ENCODE data around the gene FTO. TPM values are rescaled to one million over a fixed set of nuclear protein-coding genes. Genes with fewer than 3 reads are reported as not detected.

FTO gene
- total RNA-seq, 1 donor from 2014 or later = 85.1 TPM

- Mint-ChIP-seq H3K9me3 (no peaks in the 10 kb centered on the region), H3K36me3 (peaks cover 3% of the 10 kb centered on the region), H3K27me3 (no peaks in the 10 kb centered on the region), H3K4me1 (ENCODE audit: unreplicated experiment) (peaks cover 5% of the 10 kb centered on the region), H3K4me3 (no peak overlapping the region), H3K27ac (no peak overlapping the region)
- DNase-seq (ENCODE audit: extremely low spot score, unreplicated experiment) = no peak
- no peak for TF ChIP-seq CTCF (conservative IDR thresholded peaks at IDR 0.05)
Observed at GRCh38 chr16:54080524-54081008, 376.6 kb downstream of the FTO start.

GRCh38 chr16:54086791-54087190 lies 382.8 kb downstream of the FTO start:
- Mint-ChIP-seq H3K27me3 (no peaks in the 10 kb centered on the region), H3K27ac (no peak overlapping the region)

GRCh38 chr16:54090602-54091001 lies 386.6 kb downstream of the FTO start:
- H3K27me3 Mint-ChIP-seq = no peaks in the 10 kb centered on the region
- no peak for DNase-seq (ENCODE audit: extremely low spot score, unreplicated experiment)
- H3K4me3 Mint-ChIP-seq = no peak overlapping the region
- H3K4me1 Mint-ChIP-seq (ENCODE audit: unreplicated experiment) = no peaks in the 10 kb centered on the region
- H3K27ac Mint-ChIP-seq = no peak overlapping the region
- H3K9me3 Mint-ChIP-seq = peaks cover 14% of the 10 kb centered on the region
- no peak for TF ChIP-seq CTCF (conservative IDR thresholded peaks at IDR 0.05)
- peaks cover 22% of the 10 kb centered on the region for H3K36me3 Mint-ChIP-seq

More at GRCh38 chr16:54086791-54087190, 382.8 kb downstream of the FTO start:
- Mint-ChIP-seq H3K36me3 (peaks cover 10% of the 10 kb centered on the region), H3K9me3 (peaks cover 14% of the 10 kb centered on the region), H3K4me1 (ENCODE audit: unreplicated experiment) (no peaks in the 10 kb centered on the region), H3K4me3 (no peak overlapping the region)
- TF ChIP-seq CTCF (conservative IDR thresholded peaks at IDR 0.05) = no peak
- no peak for DNase-seq (ENCODE audit: extremely low spot score, unreplicated experiment)

- Mint-ChIP-seq H3K27ac (no peak overlapping the region), H3K4me3 (no peak overlapping the region), H3K36me3 (peaks cover 22% of the 10 kb centered on the region), H3K4me1 (ENCODE audit: unreplicated experiment) (peaks cover 8% of the 10 kb centered on the region), H3K27me3 (no peaks in the 10 kb centered on the region), H3K9me3 (peaks cover 11% of the 10 kb centered on the region)
- DNase-seq (ENCODE audit: extremely low spot score, unreplicated experiment) = no peak
- no peak for TF ChIP-seq CTCF (conservative IDR thresholded peaks at IDR 0.05)
Observed at GRCh38 chr16:54093281-54093680, 389.3 kb downstream of the FTO start.

GRCh38 chr16:54094641-54095040 lies 390.7 kb downstream of the FTO start:
- TF ChIP-seq CTCF (conservative IDR thresholded peaks at IDR 0.05) = no peak
- H3K4me3 Mint-ChIP-seq = no peak overlapping the region
- H3K36me3 Mint-ChIP-seq = peaks cover 16% of the 10 kb centered on the region
- peaks cover 5% of the 10 kb centered on the region for H3K9me3 Mint-ChIP-seq
- DNase-seq (ENCODE audit: extremely low spot score, unreplicated experiment) = no peak
- no peak overlapping the region for H3K27ac Mint-ChIP-seq
- peaks cover 8% of the 10 kb centered on the region for H3K4me1 Mint-ChIP-seq (ENCODE audit: unreplicated experiment)
- no peaks in the 10 kb centered on the region for H3K27me3 Mint-ChIP-seq

- no peaks in the 10 kb centered on the region for H3K27me3 Mint-ChIP-seq
- H3K36me3 Mint-ChIP-seq = peaks cover 18% of the 10 kb centered on the region
- DNase-seq (ENCODE audit: extremely low spot score, unreplicated experiment) = no peak
- no peak for TF ChIP-seq CTCF (conservative IDR thresholded peaks at IDR 0.05)
- peaks cover 8% of the 10 kb centered on the region for H3K4me1 Mint-ChIP-seq (ENCODE audit: unreplicated experiment)
- no peak overlapping the region for H3K27ac Mint-ChIP-seq
- H3K4me3 Mint-ChIP-seq = no peak overlapping the region
- no peaks in the 10 kb centered on the region for H3K9me3 Mint-ChIP-seq
Observed at GRCh38 chr16:54096607-54097006, 392.7 kb downstream of the FTO start.

Data from type B pancreatic cell (in vitro differentiated cells).